ENCODE data around the gene ZCCHC14. TPM values are rescaled to one million over a fixed set of nuclear protein-coding genes. Genes with fewer than 3 reads are reported as not detected.

Gene ZCCHC14
- total and polyA plus RNA-seq, 2 experiments from 2014 or later: 2.7 to 6.3 TPM

DNA sequence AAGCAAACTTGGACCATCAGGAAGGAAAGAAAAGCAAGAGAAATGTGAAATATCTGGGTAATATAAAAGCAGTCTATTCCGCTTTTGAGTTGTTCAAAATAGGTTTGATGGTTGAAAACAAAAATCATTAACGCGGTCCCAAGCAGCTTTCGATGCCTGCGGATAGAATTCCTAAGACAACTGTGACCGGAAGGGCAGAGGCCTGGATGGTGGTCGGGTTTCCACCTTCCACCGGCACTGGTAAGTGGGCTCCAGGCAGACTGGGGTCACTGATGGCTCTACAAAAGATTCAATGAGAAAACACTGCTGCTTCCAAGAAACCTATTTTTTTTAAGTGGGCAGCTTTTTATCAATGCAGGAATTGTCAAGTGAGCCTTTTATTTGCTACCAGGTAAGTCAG is 49.8 kb downstream of the ZCCHC14 start:
- in situ Hi-C loops (cut with MboI): no loop called here
- no peak for DNase-seq
- TF ChIP-seq EZH2phosphoT487 (IDR thresholded peaks at IDR 0.05; ENCODE audit: insufficient read depth, low read depth) (no peak), EZH2 (IDR thresholded peaks at IDR 0.05; ENCODE audit: insufficient read depth, poor library complexity, severe bottlenecking) (no peak)
- H3K4me3 ChIP-seq: no peak overlapping the region
- H3K79me2 ChIP-seq (ENCODE audit: insufficient read depth): peaks cover 98% of the 10 kb centered on the region
- no peak overlapping the region for H2AFZ ChIP-seq
- no peaks in the 10 kb centered on the region for H3K9me2 ChIP-seq (ENCODE audit: insufficient read depth)
- no peak overlapping the region for H3K4me2 ChIP-seq (ENCODE audit: unreplicated experiment)
- no peaks in the 10 kb centered on the region; the same call in 1 of the 2 replicates for H4K20me1 ChIP-seq (ENCODE audit: insufficient read depth)
- H3K4me1 ChIP-seq (ENCODE audit: insufficient read depth): peaks cover 8% of the 10 kb centered on the region; the same call in 1 of the 2 replicates
- no peaks in the 10 kb centered on the region for H3K9me3 ChIP-seq (ENCODE audit: low read depth)
- no peaks in the 10 kb centered on the region for H3K27me3 ChIP-seq (replicated peaks; ENCODE audit: insufficient read depth)
- peaks cover 15% of the 10 kb centered on the region for H3K36me3 ChIP-seq (ENCODE audit: low read depth)
- 93 to 95% methylated on average over 8 of the region's 8 CpGs for WGBS, 2 experiments (ENCODE audit: low coverage in 1 of 2, low lambda C conversion rate in 2 of 2, missing lambda C conversion rate in 2 of 2)
- H3K27ac ChIP-seq: no peak overlapping the region
- H3K9ac ChIP-seq: no peak overlapping the region
- 0 out of 2 replicates have a peak, but pooled peaks cover 6% of the 10 kb centered on the region for H3F3A ChIP-seq (ENCODE audit: insufficient read depth)

DNA sequence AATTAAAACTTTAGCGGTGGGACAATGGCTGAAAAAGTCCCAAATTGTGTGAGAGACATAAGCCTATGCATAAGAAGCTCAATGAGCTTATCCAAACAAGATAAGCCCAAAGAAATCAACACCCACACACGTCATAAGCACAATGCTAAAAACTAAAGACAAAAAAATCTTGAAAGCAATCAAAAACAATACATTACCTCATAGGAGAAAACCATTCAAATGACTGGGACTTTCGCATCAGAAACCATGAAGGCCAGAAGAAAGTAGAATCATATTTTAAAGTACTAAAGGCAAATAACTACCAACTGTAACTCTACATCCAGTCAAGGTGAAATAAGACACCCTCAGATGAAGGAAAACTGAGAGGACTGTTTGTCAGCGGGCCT is 50.2 kb downstream of the ZCCHC14 start:
- Histone ChIP-seq H3K4me2 (ENCODE audit: unreplicated experiment) (no peak overlapping the region), H3K9ac (no peak overlapping the region), H4K20me1 (ENCODE audit: insufficient read depth) (no peaks in the 10 kb centered on the region; the same call in 1 of the 2 replicates), H3K9me3 (ENCODE audit: low read depth) (no peaks in the 10 kb centered on the region), H3K9me2 (ENCODE audit: insufficient read depth) (no peaks in the 10 kb centered on the region), H3K4me3 (no peak overlapping the region), H3F3A (ENCODE audit: insufficient read depth) (0 out of 2 replicates have a peak, but pooled peaks cover 6% of the 10 kb centered on the region), H3K4me1 (ENCODE audit: insufficient read depth) (peaks cover 8% of the 10 kb centered on the region; the same call in 1 of the 2 replicates), H3K79me2 (ENCODE audit: insufficient read depth) (peaks cover 98% of the 10 kb centered on the region), H2AFZ (no peak overlapping the region), H3K36me3 (ENCODE audit: low read depth) (peaks cover 15% of the 10 kb centered on the region), H3K27me3 (replicated peaks; ENCODE audit: insufficient read depth) (no peaks in the 10 kb centered on the region), H3K27ac (no peak overlapping the region)
- 88 to 89% methylated on average over 4 of the region's 4 CpGs for WGBS, 2 experiments (ENCODE audit: low coverage in 1 of 2, low lambda C conversion rate in 2 of 2, missing lambda C conversion rate in 2 of 2)
- no peak for TF ChIP-seq EZH2 (IDR thresholded peaks at IDR 0.05; ENCODE audit: insufficient read depth, poor library complexity, severe bottlenecking)
- no peak for TF ChIP-seq EZH2phosphoT487 (IDR thresholded peaks at IDR 0.05; ENCODE audit: insufficient read depth, low read depth)
- in situ Hi-C loops (cut with MboI): no loop called here
- no peak for DNase-seq

DNA sequence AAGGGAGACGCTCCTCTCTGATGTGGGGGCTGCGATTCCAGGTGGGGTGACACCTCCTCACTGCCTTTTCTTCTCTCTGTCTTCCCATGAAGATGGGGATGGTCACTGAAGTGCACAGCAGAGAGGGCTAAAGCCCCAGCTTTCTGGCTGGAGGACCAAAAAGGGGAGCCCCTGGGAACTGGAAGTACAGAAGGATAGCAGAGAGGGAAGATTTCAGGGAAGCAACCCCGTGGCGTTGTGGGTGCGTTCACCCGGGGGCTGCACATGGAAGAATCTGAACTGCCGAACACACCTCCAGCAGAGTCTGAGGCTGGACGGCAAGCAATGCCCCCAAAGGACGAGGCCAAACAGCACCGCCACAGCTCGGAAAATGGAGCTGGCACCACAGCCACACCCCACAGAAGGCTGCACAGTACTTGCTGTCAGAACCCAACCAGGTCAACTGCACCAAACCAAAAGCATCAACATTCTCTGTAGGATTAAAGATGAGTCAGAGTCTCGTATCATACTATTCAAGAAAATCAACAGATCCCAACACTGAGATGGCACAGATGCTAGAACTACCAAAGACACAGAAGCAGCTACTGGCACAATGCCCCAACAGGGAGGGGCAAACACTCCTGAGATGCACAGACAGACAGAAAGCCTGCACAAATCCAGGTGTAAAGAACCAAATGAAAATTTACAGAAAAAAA is 50.8 kb downstream of the ZCCHC14 start:
- Histone ChIP-seq H3K79me2 (ENCODE audit: insufficient read depth) (peaks cover 98% of the 10 kb centered on the region), H3F3A (ENCODE audit: insufficient read depth) (0 out of 2 replicates have a peak, but pooled peaks cover 2% of the 10 kb centered on the region), H2AFZ (no peak overlapping the region), H3K27ac (no peak overlapping the region), H3K9me2 (ENCODE audit: insufficient read depth) (no peaks in the 10 kb centered on the region), H3K36me3 (ENCODE audit: low read depth) (peaks cover 15% of the 10 kb centered on the region), H4K20me1 (ENCODE audit: insufficient read depth) (no peaks in the 10 kb centered on the region; the same call in 1 of the 2 replicates), H3K4me3 (no peak overlapping the region), H3K4me2 (ENCODE audit: unreplicated experiment) (no peak overlapping the region), H3K27me3 (replicated peaks; ENCODE audit: insufficient read depth) (no peaks in the 10 kb centered on the region), H3K9me3 (ENCODE audit: low read depth) (no peaks in the 10 kb centered on the region), H3K9ac (no peak overlapping the region), H3K4me1 (ENCODE audit: insufficient read depth) (peaks cover 8% of the 10 kb centered on the region; the same call in 1 of the 2 replicates)
- no peak for TF ChIP-seq EZH2phosphoT487 (IDR thresholded peaks at IDR 0.05; ENCODE audit: insufficient read depth, low read depth)
- TF ChIP-seq EZH2 (IDR thresholded peaks at IDR 0.05; ENCODE audit: insufficient read depth, poor library complexity, severe bottlenecking): no peak
- in situ Hi-C loops (cut with MboI): no loop called here
- WGBS, 2 experiments (ENCODE audit: low coverage in 1 of 2, low lambda C conversion rate in 2 of 2, missing lambda C conversion rate in 2 of 2): 81 to 91% methylated on average over 12 of the region's 12 CpGs
- DNase-seq: peak; percentile 20

DNA sequence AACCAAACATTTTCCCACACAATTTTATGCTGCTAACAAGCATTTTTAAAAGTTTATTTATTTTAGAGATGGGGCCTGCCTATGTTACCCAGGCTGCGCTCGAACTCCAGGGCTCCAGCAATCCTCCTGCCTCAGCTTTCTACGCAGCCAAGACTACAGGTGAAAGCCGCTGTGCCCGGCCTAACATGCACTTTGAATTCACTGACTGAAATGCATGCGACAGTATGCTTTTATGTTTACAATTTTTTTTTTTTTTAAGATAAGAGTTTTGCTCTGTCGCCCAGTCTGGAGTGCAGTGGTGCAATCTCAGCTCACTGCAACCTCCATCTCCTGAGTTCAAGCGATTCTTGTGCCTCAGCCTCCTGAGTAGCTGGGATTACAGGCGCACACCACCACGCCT is 52.9 kb downstream of the ZCCHC14 start:
- H3K4me2 ChIP-seq (ENCODE audit: unreplicated experiment): no peak overlapping the region
- 96 to 98% methylated on average over 10 of the region's 10 CpGs for WGBS, 2 experiments (ENCODE audit: low coverage in 1 of 2, low lambda C conversion rate in 2 of 2, missing lambda C conversion rate in 2 of 2)
- H2AFZ ChIP-seq: no peak overlapping the region
- no peak for TF ChIP-seq EZH2phosphoT487 (IDR thresholded peaks at IDR 0.05; ENCODE audit: insufficient read depth, low read depth)
- no peak for TF ChIP-seq EZH2 (IDR thresholded peaks at IDR 0.05; ENCODE audit: insufficient read depth, poor library complexity, severe bottlenecking)
- peaks cover 28% of the 10 kb centered on the region for H3K4me1 ChIP-seq (ENCODE audit: insufficient read depth)
- no peaks in the 10 kb centered on the region for H3K27me3 ChIP-seq (replicated peaks; ENCODE audit: insufficient read depth)
- H3K9ac ChIP-seq: no peak overlapping the region
- peaks cover 19% of the 10 kb centered on the region for H3F3A ChIP-seq (ENCODE audit: insufficient read depth)
- no peaks in the 10 kb centered on the region for H3K9me3 ChIP-seq (ENCODE audit: low read depth)
- H3K9me2 ChIP-seq (ENCODE audit: insufficient read depth): no peaks in the 10 kb centered on the region
- H3K27ac ChIP-seq: no peak overlapping the region
- peaks cover 9% of the 10 kb centered on the region; the same call in 1 of the 2 replicates for H3K36me3 ChIP-seq (ENCODE audit: low read depth)
- peaks cover 91% of the 10 kb centered on the region for H3K79me2 ChIP-seq (ENCODE audit: insufficient read depth)
- in situ Hi-C loops (cut with MboI): no loop called here
- no peaks in the 10 kb centered on the region; the same call in 1 of the 2 replicates for H4K20me1 ChIP-seq (ENCODE audit: insufficient read depth)
- no peak for DNase-seq
- no peak overlapping the region for H3K4me3 ChIP-seq
